PC-9 (cell line): Measurements from ENCODE around the gene NOP9.

Experiments used
- CTCF ChIP-seq: fragments of 200-600 bp; sonication (generic); conservative IDR thresholded peaks from 2 replicates; pipeline ENCODE4 v1.6.1; 2017; ENCODE audit warnings: mixed run types, antibody characterized with exemption, mild to moderate bottlenecking, moderate library complexity
- EZH2 ChIP-seq: fragments of 200-600 bp; sonication (generic); IDR thresholded peaks from 2 replicates; pipeline ENCODE4 v1.8.0; 2017; ENCODE audit warnings: antibody characterized with exemption, low read depth

- TF ChIP-seq CTCF (no peak), EZH2 (no peak)
Observed at GRCh38 chr14:24256960-24257359, 42.7 kb upstream of the NOP9 start.
